Measurements from ENCODE around the gene TDRD9.

Gene TDRD9

DNA sequence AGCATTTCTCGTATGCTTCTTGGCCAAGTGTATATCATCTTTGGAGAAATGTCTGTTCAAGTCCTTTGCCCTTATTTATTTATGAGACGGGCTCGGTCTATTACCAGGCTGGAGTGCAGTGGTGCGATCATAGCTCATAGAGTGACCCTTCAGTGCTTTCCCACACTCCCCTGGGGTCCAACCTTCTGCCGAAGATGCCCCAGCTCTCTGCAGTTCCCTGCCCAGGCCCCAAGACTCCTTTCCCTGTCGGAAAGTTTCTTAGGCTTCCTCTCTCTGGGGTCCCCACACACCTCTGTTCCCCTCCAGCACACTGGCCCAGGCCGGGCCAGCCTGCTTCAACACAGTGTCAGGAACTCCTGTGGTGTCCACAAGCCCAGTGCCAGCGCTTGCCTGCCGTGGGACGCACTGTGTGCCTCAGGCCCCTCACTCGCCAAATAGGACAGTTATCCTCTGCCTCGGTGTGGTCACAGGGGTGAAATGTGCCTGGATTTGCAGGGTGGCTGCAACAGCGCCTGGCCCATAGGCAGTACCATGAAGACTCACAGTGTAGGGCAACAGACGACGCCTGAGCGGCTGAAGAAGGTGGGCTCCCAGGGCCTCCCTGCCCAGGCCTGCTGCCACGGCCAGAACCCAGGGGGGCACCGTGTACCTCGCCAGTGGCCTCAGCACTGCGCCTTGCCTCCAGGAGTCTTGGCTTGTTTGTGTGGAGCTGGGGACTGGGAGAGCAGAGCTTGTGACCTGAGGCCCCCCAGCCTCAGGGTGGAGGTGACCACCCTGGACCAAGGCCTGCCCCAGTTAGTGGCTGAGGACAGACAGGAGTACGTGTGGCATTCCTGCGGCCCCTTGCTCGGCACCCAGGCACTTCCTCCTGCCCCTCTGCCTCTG lies 152.4 kb downstream of the TDRD9 start:
- no peak for DNase-seq

DNA sequence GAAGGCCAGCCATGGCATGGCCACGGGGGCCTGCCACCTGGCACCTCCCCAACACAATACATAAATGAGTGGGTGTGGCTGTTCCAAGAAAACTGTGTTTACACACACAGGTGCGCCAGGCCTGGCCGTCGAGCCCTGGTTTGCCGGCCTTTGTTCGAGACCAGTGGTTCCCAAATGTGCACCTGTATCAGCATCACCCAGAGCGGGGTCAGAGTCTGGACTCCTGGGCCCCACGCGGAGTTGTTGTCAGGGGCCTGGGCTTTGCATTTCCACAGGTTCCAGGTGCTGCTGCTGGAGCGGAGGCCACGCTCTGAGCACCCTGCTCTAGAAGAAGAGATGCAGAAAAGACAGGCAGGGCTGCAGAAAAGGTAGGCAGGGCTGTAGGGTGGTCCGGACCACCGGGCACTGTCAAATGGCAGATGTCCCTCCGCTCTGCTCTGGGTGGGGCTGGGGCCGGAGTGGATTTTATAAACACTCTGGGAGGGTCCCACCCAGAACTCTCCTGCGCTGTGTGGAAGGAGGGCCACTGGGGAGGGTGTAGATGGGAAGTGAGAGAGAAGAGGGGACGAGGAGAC lies 153.1 kb downstream of the TDRD9 start:
- DNase-seq: no peak

DNA sequence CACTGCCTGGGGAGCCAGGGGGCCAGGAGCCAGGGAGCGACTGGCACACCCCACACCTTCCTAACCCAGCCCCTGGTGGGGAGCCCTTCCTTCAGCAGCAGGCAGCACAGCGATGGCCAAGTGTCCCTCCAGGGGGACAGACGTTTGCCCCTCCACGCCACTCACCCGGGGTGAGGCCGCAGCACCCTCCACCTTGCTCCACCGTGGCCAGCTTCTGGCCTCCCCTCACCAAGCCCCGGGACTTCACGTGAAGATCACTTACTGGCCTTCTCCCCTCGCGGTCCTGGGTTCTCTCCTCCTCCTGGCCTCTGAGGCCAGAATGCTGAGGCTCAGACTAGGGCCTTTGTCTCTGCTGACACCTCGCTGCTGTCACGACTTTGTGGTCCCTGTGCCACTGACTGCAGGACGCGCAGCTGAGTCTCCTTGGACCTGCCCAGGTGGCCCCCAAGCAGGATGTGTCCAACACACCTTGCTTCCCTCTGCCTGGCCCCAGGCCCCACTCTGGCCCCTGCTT lies 153.8 kb downstream of the TDRD9 start:
- DNase-seq: no peak

DNA sequence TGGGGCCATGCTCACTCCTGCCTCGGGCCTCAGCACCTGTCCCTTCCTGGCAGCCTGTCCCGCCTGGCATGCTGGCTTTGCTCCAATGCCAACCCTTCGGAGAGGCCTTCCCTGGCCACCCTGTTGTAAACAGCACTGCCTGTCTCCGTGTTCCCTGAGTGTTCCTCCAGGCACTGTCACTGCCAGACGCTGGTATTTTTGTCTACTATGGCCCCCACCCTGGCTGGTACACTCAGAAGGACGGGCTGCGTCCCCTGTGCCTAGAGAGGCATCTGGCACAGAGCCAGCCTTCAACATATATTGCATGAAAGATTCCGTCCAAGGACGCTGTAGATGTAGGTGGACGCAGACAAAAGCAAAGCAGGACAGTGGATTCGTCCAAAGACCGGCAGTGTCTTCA lies 154.6 kb downstream of the TDRD9 start:
- no peak for DNase-seq

DNA sequence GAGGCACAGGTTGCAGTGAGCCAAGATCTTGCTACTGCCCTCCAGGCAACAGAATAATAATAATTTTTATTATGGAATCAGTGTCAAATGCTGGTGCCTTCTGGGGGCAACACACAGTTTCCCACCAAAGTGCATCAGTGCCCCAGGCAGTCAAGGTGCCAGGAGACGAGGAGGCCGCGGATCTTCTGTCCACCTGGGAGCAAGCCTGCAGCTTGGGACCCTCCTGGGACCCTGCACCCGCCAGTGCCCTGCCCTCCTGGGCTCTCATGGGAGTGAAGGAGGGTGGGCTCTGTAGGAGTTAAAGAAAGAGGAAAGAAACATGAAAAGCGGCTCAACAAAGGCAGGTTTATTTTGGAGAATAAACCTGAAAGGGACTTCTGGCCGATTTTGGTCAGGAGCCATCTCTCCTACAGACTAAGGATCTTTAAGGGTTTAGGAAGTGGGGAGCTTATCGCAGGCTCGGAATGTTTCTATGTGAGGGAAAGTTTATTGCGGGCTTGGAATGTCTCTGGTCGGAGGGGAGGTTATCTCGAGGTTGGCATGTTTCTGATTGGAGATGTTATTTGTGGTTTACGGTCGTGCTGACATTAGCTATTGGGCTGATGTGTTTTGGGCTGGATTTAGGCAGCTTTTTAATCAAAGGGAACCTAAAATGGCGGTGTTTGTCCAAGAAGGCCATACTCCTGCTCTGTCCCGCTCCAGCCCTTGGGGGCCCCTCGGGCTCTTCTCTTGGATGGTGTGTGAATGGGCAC lies 156.2 kb downstream of the TDRD9 start:
- no peak for DNase-seq

DNA sequence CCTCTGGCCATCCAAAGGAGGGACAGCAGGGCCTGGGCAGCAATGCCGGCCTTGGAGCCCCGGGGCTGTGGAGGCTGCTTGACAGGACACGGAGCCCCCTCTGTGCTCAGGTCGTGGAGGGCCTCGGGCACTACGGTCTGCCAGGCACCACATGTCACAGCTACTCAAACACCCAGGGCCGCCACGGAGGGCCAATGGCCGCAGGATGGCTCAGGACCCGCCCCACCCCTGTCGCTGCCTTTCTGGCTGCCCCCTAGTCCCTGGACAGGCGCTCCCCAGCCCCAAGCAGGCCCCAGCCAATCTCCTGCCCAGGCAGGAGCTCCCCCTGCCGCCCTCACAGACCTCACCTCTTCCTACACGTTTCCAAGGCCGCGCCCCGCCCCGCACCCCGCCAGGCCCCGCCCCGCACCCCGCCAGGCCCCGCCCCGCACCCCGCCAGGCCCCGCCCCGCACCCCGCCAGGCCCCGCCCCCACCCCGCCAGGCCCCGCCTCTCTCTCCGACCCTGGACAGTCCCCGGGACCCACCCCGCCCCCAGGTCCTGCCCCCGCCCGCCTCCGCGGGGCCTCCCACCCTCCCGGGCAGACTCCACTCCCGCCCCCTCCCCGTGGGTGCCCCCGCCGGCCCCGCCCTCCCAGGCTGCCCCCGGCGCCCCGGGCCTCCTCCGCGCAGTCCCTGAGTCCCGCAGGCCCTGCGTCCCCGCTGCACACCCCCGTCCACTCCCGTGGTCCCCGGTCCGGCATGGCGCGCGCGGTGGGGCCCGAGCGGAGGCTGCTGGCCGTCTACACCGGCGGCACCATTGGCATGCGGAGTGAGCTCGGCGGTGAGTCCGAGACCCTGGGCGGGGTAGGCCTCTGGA lies 157.0 kb downstream of the TDRD9 start, which contains the start of gene ASPG:
Gene ASPG, plus strand, starts transcription at position 669 of the 857 bp plus-strand sequence. Its CDS starts 71 bp downstream, at position 740.
- peak in 3 of 5 donors; percentile 18 to 35 (median 21) for DNase-seq

DNA sequence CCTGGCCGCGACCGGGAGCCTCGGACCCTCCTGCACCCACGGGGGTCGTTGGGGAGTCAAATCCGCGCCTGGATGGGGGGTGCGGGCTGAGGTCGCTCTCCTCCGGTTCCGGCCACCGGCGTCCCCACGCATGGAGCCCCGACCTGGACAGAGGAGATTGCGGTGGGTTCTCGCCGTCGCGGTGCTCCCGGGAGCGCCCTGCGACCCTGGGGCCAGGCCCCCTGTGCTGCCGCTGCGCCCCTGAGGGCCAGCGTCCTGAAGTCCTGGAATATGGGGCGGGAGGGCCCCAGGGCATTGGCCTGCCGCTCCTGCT lies 157.6 kb downstream of the TDRD9 start:
- DNase-seq: no peak

DNA sequence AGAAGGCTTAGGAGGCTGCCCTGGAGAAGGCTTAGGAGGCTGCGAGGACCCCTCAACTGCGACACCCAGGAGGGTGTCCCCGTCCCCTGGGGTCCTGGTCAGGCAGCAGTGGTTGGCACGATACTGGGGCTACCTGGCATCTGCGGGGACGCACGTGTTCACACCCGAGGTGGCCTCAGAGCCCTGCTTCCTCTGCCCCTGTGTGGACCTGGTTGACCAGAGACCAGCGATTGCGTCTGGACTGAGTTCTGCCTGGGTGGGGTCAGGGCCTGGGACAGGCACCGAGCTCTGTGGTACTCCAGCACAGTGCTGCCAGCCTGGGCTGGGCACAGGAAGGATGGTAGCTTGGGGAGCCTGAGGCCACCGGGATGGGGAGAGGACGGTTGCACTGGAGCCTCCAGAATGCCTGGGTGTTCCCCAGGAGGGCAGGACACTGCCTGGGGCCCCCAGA lies 158.0 kb downstream of the TDRD9 start:
- DNase-seq: no peak

DNA sequence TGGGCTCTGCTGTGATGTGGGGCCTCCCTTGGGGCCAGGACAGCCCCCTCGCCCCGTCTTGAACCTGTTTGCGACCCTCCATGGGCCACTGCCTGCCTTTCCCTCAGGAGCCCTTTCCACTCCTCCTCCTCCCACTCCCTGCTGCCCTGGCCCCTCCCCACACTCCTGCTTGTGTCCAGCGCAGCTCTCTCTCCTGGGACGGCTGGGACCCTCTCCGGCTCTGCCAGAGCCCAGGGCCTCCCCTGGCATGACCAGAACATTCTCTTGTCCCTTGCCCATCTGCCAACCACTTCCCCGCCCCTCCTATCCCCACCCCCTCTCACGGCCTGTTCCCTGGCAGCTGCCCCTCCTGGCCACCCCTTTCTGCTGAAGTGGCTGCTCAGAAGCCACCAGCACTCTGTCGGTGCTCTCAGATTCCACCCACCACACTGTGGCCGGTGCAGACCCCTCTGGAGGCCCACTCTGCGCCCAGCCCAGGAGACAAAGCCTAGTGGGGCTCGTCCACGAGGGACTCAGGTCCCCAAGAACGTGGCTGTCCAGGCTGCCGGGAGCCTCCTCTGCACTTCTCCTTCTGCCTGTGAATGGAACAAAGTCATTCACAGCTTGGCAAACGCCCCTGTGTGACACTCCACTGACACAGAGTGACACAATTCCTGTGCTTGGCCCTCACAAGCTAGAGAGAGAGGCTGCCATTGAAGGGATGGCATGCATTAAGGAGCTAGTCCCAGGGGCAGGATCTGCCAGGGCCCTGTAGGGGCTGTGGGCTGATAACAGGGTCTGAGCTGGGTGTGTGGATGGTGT lies 158.6 kb downstream of the TDRD9 start:
- no peak for DNase-seq

DNA sequence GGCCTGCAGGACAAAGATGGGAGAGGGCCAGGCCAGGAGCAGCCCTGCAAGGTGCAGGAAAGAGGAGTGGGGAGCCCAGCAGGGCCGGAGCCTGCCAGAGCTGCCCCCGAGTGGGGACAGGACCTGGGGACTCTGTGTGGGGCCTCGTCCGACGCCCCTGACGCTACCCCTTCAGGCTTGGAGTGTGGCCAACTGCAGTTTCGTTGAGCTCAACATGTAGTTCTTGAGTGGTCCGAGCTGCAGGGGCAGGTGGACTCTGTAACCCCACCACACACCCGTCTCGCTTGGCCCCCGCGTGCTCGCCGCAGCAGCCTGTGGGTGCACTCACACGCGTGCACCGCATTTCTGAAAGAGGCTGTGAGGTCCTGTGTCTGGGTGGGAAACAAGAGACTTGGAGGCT lies 159.2 kb downstream of the TDRD9 start:
- DNase-seq: no peak

DNA sequence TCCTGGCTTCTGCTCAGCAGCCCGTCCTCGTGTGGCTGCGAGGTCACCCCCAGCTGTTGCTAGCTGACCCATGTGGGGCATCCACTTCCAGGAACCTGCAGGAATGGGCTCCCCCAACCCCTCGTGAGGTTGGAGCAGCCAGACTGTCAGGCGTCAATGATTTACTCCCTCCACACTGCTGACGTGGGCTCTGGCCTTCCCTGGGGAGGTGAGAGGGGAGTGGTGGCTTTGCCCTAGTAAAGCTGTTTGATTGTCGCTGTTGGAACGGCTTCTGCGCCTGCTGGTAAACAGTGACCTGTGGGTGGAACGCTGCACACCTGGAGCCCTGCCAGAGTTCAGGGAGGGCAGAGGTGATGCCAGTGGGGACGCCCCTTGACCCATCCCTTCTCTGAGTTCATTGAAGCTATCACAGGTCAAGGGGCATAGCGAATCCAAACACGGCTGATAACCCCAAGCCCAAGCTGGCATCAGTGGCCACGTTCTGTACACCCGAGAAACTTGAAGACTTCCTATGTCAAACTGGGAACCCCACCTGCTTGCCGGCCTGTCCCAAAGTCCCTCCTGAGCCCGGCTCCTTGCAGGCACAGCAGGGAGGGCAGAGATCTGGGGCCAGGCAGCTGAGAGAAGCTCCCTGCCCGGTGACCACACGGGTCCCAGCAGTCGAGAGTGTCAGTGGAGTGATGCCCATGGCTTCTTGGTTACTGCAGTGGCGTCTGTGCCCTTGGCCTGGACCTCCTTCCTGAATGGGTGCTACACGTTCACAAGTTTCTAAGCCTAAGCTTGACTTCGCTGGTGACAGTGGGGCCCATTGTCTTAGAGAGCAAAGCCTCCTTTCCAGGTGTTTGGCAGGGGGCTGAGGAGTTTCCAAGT lies 160.0 kb downstream of the TDRD9 start:
- no peak for DNase-seq

DNA sequence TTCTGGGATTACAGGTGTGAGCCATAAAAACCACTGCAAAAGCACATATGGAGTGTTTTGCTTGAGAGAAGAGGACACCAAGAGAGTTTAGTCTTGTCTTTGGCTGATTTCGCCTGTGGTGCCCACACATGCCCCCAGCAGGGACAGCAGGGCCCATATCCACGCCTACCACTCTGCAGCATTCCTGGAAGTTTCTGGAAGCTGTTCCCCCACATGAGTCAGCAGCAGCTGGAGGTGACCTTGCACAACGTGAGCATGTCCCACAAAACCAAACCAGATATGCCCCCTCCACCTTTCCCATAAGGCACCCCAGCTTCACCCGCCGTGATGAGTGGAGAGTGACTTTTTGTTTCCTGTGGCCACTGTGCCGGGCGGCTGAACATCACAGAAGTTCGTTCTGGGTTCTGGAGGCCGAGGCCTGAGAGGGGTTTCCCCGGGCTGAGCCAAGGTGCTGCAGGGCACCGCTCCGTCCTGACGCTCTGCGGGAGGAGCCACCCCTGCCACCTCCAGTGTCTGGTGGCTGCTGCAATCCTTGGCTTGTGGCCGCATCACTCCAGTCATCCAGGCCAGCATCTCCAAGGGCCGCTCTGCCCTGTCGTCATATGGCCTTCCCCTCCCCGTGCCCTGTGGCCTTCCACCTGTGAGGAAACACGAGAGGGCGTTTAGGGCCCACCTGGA lies 162.0 kb downstream of the TDRD9 start:
- no peak for DNase-seq

DNA sequence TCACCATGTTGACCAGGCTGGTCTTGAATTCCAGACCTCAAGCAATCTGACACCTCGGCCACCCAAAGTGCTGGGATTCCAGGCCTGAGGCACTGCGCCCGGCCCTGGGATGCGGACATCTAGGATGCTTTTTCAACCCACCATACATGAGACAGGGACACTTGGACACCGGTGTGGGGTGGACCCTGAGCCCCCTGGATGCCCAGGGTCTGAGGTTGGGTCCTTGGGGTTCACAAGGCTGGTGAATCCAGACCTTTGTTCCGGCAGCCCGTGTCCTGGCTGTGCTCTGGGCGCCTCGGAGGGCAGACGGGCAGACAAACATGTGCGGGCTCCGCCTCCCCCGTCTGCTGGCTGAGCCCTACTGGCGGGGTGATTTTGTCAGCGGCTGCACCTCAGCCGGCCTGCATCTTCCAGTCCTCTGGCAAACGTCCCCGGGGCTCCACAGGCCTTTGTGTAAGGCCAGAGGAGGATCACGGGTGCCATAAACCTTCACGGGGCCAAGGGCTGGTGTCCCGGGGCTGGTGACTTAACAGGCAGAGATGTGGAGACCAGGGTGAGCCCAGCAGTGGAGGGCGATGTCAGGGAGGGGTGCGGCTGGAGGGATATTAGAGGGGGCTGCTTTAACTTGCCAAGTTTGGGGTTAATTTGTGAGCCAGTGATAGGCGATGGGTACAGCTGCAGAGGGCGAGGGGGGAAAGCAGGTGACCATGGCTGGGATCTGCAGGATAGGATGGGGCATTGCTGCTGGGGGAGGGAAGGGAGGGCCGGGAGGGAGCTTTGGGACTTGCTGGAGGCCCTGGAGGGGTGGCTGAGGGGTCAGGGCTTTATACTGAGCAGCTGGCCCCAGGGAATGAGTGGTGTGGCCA lies 163.0 kb downstream of the TDRD9 start:
- peak in 1 of 5 donors; percentile 4 for DNase-seq

DNA sequence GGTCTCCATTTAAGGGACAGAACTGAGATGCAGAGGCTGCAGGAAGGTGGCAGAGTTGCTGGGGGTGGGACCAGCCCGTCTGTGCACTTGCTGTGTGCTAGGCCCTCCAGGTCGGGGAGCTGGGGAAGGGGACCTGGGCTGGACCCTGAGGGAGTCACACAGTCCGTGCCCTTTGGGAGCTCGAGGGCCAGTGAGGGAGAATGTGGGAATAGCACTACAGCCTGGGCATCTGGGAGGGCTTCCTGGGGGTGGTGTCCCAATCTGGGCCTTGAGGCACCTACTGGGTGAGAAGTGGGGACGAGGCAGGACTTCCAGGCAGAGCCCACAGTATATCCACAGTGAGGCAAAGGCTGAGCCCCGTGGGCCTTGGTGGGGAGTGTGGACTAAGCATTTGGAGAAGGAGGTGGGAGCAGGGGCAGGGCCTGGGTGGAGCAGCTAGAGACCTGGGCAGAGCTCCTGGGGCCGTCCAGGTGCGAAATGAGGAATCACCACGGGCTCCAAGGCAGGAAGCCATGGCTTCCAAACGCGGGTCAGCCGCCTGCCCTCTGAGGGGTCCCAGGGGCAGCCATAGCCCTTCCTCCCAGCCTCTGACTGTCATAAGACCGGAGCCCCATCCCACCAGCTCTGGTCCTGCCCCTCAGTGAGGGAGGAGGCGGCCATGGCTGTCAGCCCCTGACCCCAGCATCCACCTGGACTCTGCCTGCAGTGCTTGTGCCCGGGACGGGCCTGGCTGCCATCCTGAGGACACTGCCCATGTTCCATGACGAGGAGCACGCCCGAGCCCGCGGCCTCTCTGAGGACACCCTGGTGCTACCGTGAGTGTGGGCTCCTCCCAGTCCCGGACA lies 163.9 kb downstream of the TDRD9 start:
- DNase-seq: peak in 1 of 5 donors; percentile 4

DNA sequence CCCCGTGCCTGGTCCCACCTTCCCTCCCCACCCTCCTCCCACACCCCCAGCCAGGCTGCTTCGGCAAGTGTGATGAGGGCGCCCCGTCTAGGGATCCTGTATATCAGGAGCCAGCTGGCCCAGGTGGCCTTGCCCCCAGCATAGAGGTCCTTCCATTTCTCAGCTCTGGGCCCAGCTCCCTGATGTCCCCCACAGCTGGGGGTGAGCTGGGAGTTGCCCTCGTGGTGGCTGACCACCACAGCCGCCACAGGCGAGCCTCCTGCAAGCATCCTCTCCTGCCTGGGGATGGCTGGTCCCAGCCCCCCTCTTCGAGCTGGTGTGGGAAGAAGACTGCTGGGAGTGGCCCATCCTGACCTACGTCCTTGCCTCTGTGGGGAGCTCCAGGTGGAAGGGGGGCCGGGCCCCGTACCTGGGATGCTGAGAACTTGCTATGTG lies 164.7 kb downstream of the TDRD9 start:
- DNase-seq: peak in 1 of 5 donors; percentile 6

DNA sequence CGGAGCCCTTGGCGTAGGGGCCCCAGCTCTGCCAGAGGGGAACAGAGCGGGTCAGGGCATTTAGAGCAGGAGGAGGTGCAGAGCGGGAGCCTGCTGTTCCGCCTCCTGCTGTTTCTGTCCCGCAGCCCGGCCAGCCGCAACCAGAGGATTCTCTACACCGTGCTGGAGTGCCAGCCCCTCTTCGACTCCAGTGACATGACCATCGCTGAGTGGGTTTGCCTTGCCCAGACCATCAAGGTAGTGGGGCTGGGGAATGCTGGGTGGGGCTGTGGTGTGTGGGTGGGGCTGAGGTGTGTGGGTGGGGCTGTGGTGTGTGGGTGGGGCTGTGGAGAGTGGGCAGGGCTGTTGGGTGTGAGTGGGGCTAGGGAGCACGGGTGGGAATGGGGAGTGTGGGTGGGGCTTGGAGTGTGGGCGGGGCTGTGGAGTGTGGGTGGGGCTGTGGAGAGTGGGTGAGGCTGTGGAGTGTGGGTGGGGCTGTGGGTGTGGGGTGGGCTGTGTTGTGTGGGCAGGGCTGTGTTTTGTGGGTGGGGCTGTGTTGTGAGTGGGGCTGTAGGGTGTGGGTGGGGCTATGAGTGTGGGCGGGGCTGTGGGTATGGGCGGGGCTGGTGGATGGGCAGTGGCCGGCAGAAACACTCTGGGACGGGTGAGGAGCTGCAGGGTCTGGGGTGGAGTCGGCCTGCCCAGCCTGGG lies 165.3 kb downstream of the TDRD9 start:
- DNase-seq: peak in 2 of 5 donors; percentile 1 to 8

All from T-helper 1 cell (primary cell).